Measurements from ENCODE around the gene ATP6AP2. TPM values are rescaled to one million over a fixed set of nuclear protein-coding genes. Genes with fewer than 3 reads are reported as not detected.

ATP6AP2 gene
- total and polyA plus RNA-seq, 9 of the 15 experiments (the other 6 are each of a cell fraction or from before 2014, with no cell fraction given) = 23.3 to 131 (median 41.9) TPM

- peak; percentile 39; the same call in 1 of the 2 replicates for TF ChIP-seq RB1 (IDR thresholded peaks at IDR 0.05; ENCODE audit: low read depth)
- no peak for TF ChIP-seq KLF13 (tag; IDR thresholded peaks at IDR 0.05; ENCODE audit: borderline replicate concordance, low read depth)
- TF ChIP-seq CTCFL (IDR thresholded peaks at IDR 0.05; ENCODE audit: borderline replicate concordance, insufficient read depth, low read depth, low read length, poor library complexity, severe bottlenecking) = peak; percentile 45
- peak; percentile 76 for TF ChIP-seq ZFX (CRISPR knock-in tag; IDR thresholded peaks at IDR 0.05)
- no peak for TF ChIP-seq SAFB (IDR thresholded peaks at IDR 0.05; ENCODE audit: borderline replicate concordance, low read depth, low read length)
- TF ChIP-seq, protein P1, sequence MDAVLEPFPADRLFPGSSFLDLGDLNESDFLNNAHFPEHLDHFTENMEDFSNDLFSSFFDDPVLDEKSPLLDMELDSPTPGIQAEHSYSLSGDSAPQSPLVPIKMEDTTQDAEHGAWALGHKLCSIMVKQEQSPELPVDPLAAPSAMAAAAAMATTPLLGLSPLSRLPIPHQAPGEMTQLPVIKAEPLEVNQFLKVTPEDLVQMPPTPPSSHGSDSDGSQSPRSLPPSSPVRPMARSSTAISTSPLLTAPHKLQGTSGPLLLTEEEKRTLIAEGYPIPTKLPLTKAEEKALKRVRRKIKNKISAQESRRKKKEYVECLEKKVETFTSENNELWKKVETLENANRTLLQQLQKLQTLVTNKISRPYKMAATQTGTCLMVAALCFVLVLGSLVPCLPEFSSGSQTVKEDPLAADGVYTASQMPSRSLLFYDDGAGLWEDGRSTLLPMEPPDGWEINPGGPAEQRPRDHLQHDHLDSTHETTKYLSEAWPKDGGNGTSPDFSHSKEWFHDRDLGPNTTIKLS (IDR thresholded peaks at IDR 0.05; ENCODE audit: borderline replicate concordance, low read depth) = peak; percentile 56; the same call in 1 of the 2 replicates
- TF ChIP-seq KDM5B (IDR thresholded peaks at IDR 0.05; ENCODE audit: insufficient replicate concordance, low read depth, low read length) = peak; percentile 46
- TF ChIP-seq RBM22 (IDR thresholded peaks at IDR 0.05; ENCODE audit: low read depth, low read length, poor library complexity, severe bottlenecking) = peak; percentile 66
- no peak for TF ChIP-seq CBX2 (IDR thresholded peaks at IDR 0.05; ENCODE audit: insufficient read depth, low read length, poor library complexity, severe bottlenecking)
- 0 out of 6 replicates have a peak, but pooled peaks of 2 of the 3 experiments have one; percentile 1 to 18 for TF ChIP-seq CTCF (IDR thresholded peaks at IDR 0.05 in 2 of 3, conservative IDR thresholded peaks at IDR 0.05 in 1 of 3; ENCODE audit: insufficient read depth in 2 of 3, low read depth in 1 of 3, low read length in 3 of 3)
- peak; percentile 63 for TF ChIP-seq GABPA (tag; conservative IDR thresholded peaks at IDR 0.05; ENCODE audit: low read depth)
- TF ChIP-seq ERF (CRISPR knock-in tag; IDR thresholded peaks at IDR 0.05) = 0 out of 2 replicates have a peak, but pooled peaks have one; percentile 16
- peak; percentile 85 for TF ChIP-seq CREM (IDR thresholded peaks at IDR 0.05; ENCODE audit: low read depth)
- no peak for TF ChIP-seq SNIP1 (IDR thresholded peaks at IDR 0.05; ENCODE audit: low read depth)
- TF ChIP-seq ZNF232 (CRISPR knock-in tag; IDR thresholded peaks at IDR 0.05) = no peak
- peak; percentile 70; the same call in 1 of the 2 replicates for TF ChIP-seq PHF8 (IDR thresholded peaks at IDR 0.05; ENCODE audit: borderline replicate concordance, low read length)
- TF ChIP-seq PKNOX1 (IDR thresholded peaks at IDR 0.05) = peak; percentile 73
- peak; percentile 31; the same call in 1 of the 2 replicates for TF ChIP-seq CXXC5 (CRISPR knock-in tag; IDR thresholded peaks at IDR 0.05)
- TF ChIP-seq SREBF1 (IDR thresholded peaks at IDR 0.05; ENCODE audit: borderline replicate concordance, low read depth, low read length) = peak; percentile 73; the same call in 1 of the 2 replicates
- no peak for TF ChIP-seq SMARCA4 (IDR thresholded peaks at IDR 0.05)
Observed at GRCh38 chrX:40647307-40648197, 66.8 kb downstream of the ATP6AP2 start, which contains the start of gene CXorf38 (continued).
